Calu3 (cell line): Measurements from ENCODE around the gene CIT. TPM values are rescaled to one million over a fixed set of nuclear protein-coding genes. Genes with fewer than 3 reads are reported as not detected.

Experiments
- BruUV-seq: library from RNA; stranded (reverse); fragments of 400-500 nt; replicated peaks from 2 replicates; lab custom pipeline; 2021; lab: Mats Ljungman, UMichigan
- CTCF ChIA-PET: fragments of 300-600 bp; sonication (Branson Sonifier 250); formaldehyde crosslinking; loops from one replicate; lab custom pipeline; 2022; ENCODE audit warnings: antibody characterized with exemption; lab: Charles Lee
- DNase-seq: peaks from one replicate; pipeline ENCODE4 v3.0.0; 2022
- H3K27ac Mint-ChIP-seq: one replicate; pipeline ENCODE4 v1.8.0; 2022; ENCODE audit warnings: mixed read lengths; ENCODE audit not compliant: unreplicated experiment
- H3K27me3 Mint-ChIP-seq: one replicate; pipeline ENCODE4 v1.8.0; 2022; ENCODE audit warnings: mixed read lengths; ENCODE audit not compliant: unreplicated experiment
- H3K36me3 Mint-ChIP-seq: one replicate; pipeline ENCODE4 v1.8.0; 2022; ENCODE audit warnings: mild to moderate bottlenecking, moderate library complexity, mixed read lengths; ENCODE audit not compliant: insufficient read depth, unreplicated experiment
- H3K4me1 Mint-ChIP-seq: one replicate; pipeline ENCODE4 v1.8.0; 2022; ENCODE audit warnings: mild to moderate bottlenecking, low read depth, mixed read lengths; ENCODE audit not compliant: unreplicated experiment
- H3K4me3 Mint-ChIP-seq: one replicate; pipeline ENCODE4 v1.8.0; 2022; ENCODE audit warnings: mild to moderate bottlenecking, low read depth, moderate library complexity, mixed read lengths; ENCODE audit not compliant: unreplicated experiment
- H3K9me3 Mint-ChIP-seq: one replicate; pipeline ENCODE4 v1.8.0; 2022; ENCODE audit warnings: low read depth, mixed read lengths; ENCODE audit not compliant: unreplicated experiment
- intact Hi-C: fragments of 100-400 bp; cut with micrococcal nuclease; formaldehyde crosslinking; loops from one replicate; pipeline ENCODE4 v1.10.0; 2022; ENCODE audit not compliant: unreplicated experiment
- microRNA-seq: library from miRNA; unstranded; fragments of <30 nt; microRNA quantifications from one replicate; pipeline ENCODE4 v1.2.0, GENCODE V29; 2022
- total RNA-seq: library from RNA; stranded (reverse); gene quantifications from 2 replicates; pipeline ENCODE4 v1.2.3, GENCODE V29; 2022
- TF ChIP-seq, protein P1 (sequence below): fragments of 200-600 bp; IDR thresholded peaks from one replicate; pipeline ENCODE4 v1.8.0; 2022; ENCODE audit warnings: antibody characterized with exemption; ENCODE audit not compliant: unreplicated experiment

Gene CIT
- total RNA-seq, 1 experiment from 2014 or later = 82.3 TPM

DNA sequence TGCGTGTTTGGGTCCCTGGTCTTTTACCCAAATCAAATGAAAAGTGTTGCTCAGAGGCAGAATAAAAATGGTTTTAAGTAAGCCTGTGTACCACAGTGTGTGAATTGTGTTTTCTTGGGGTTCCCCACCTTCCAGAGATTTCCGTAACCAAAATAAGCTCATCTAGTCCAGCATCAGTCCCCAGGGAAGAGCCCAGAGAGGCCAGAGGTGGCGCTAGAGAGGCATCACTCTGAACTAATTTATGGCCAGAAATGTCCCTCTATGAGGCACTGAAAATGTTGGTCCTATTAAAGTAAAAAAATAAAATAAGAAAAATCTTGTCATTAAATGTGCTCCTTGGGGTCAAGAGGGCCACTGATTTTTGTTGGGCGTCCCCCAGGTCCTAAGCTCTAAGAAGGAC is 234.1 kb downstream of the CIT start:
- BruUV-seq = no TSS peak
- intact Hi-C loops = no loop called here
- Mint-ChIP-seq H3K9me3 (peaks cover 2% of the 10 kb centered on the region), H3K4me1 (no peaks in the 10 kb centered on the region), H3K4me3 (no peak overlapping the region), H3K27me3 (peaks cover 26% of the 10 kb centered on the region), H3K27ac (no peak overlapping the region), H3K36me3 (no peaks in the 10 kb centered on the region)
- CTCF ChIA-PET = no interaction called here
- DNase-seq = no peak
- TF ChIP-seq, protein P1, sequence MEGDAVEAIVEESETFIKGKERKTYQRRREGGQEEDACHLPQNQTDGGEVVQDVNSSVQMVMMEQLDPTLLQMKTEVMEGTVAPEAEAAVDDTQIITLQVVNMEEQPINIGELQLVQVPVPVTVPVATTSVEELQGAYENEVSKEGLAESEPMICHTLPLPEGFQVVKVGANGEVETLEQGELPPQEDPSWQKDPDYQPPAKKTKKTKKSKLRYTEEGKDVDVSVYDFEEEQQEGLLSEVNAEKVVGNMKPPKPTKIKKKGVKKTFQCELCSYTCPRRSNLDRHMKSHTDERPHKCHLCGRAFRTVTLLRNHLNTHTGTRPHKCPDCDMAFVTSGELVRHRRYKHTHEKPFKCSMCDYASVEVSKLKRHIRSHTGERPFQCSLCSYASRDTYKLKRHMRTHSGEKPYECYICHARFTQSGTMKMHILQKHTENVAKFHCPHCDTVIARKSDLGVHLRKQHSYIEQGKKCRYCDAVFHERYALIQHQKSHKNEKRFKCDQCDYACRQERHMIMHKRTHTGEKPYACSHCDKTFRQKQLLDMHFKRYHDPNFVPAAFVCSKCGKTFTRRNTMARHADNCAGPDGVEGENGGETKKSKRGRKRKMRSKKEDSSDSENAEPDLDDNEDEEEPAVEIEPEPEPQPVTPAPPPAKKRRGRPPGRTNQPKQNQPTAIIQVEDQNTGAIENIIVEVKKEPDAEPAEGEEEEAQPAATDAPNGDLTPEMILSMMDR = no peak

Small RNAs within 50 kb of the gene (microRNA-seq; reads per million reads assigned to microRNA genes)
- not detected for gene MIR1178

Other genes with a start within 250 kb of the CIT start
- gene PRKAB1, start 209.2 kb downstream of the CIT start, total RNA-seq = 73.5 and 82.7 TPM in 2 replicates
- 25.7 and 31.6 TPM in 2 replicates for gene BICDL1, start 111.9 kb upstream of the CIT start, total RNA-seq
- gene RAB35, start 239.4 kb upstream of the CIT start, total RNA-seq = 68.2 and 75.4 TPM in 2 replicates